WTC11 (cell line): ENCODE measurements around the gene DNAJC15. TPM values are rescaled to one million over a fixed set of nuclear protein-coding genes. Genes with fewer than 3 reads are reported as not detected.

Source experiments
- ATAC-seq: fragments of 200-7000 bp; cut with Tn5 transposase; 2 replicates; pipeline ENCODE4 v1.10.0; 2021; ENCODE audit warnings: mild to moderate bottlenecking, moderate library complexity
- CTCF ChIA-PET: fragments of 300-600 bp; sonication (Branson Sonifier 250); formaldehyde crosslinking; loops from one replicate; lab custom pipeline; 2021; ENCODE audit warnings: antibody characterized with exemption; lab: Charles Lee
- POLR2A ChIA-PET: fragments of 350-600 bp; sonication (Branson Sonifier 250); formaldehyde crosslinking; loops from one replicate; lab custom pipeline; 2021; ENCODE audit warnings: antibody characterized with exemption; lab: Charles Lee
- DNase-seq: peaks from one replicate; pipeline ENCODE4 v3.0.0; 2021; ENCODE audit warnings: low spot score
- H3K27ac Mint-ChIP-seq: 2 replicates; pipeline ENCODE4 v1.8.0; 2021; ENCODE audit warnings: mixed read lengths
- H3K27me3 Mint-ChIP-seq: 2 replicates; pipeline ENCODE4 v1.8.0; 2021; ENCODE audit warnings: low read depth, mild to moderate bottlenecking, moderate library complexity, mixed read lengths
- H3K36me3 Mint-ChIP-seq: 2 replicates; pipeline ENCODE4 v1.8.0; 2021; ENCODE audit warnings: mixed read lengths
- H3K4me1 Mint-ChIP-seq: 2 replicates; pipeline ENCODE4 v1.8.0; 2022; ENCODE audit warnings: mixed read lengths
- H3K4me3 Mint-ChIP-seq: 2 replicates; pipeline ENCODE4 v1.8.0; 2021; ENCODE audit warnings: mild to moderate bottlenecking, moderate library complexity, mixed read lengths
- H3K9me3 Mint-ChIP-seq: 2 replicates; pipeline ENCODE4 v1.8.0; 2021; ENCODE audit warnings: mixed read lengths
- ARID4B ChIP-seq: sonication (generic); formaldehyde crosslinking; IDR thresholded peaks from 2 replicates; pipeline ENCODE4 v1.8.0; 2023; ENCODE audit warnings: missing genetic modification reagents, mild to moderate bottlenecking, borderline replicate concordance
- MAX ChIP-seq: sonication (generic); formaldehyde crosslinking; IDR thresholded peaks from 2 replicates; pipeline ENCODE4 v1.8.0; 2022; ENCODE audit warnings: mild to moderate bottlenecking, missing genetic modification reagents
- MYBL2 ChIP-seq: sonication (generic); formaldehyde crosslinking; IDR thresholded peaks from 2 replicates; pipeline ENCODE4 v1.8.1; 2023; ENCODE audit warnings: mild to moderate bottlenecking, moderate library complexity, missing genetic modification reagents
- NR2C2 ChIP-seq: sonication (generic); formaldehyde crosslinking; IDR thresholded peaks from 2 replicates; pipeline ENCODE4 v1.8.0; 2022; ENCODE audit warnings: mild to moderate bottlenecking, missing genetic modification reagents
- PRDM15 ChIP-seq: sonication (generic); formaldehyde crosslinking; IDR thresholded peaks from 2 replicates; pipeline ENCODE4 v1.8.0; 2022; ENCODE audit warnings: missing genetic modification reagents
- SMAD4 ChIP-seq: sonication (generic); formaldehyde crosslinking; IDR thresholded peaks from 2 replicates; pipeline ENCODE4 v1.8.0; 2022; ENCODE audit warnings: mild to moderate bottlenecking, missing genetic modification reagents
- ZBTB43 ChIP-seq: sonication (generic); formaldehyde crosslinking; IDR thresholded peaks from 2 replicates; pipeline ENCODE4 v1.8.1; 2023; ENCODE audit warnings: mild to moderate bottlenecking, missing genetic modification reagents
- ZNF416 ChIP-seq: fragments of 250-450 bp; sonication (Bioruptor Pico); IDR thresholded peaks from 2 replicates; pipeline ENCODE4 v1.9.0; 2021; ENCODE audit warnings: mild to moderate bottlenecking, inconsistent platforms
- total RNA-seq: library from RNA; stranded (reverse); gene quantifications from 3 replicates; pipeline ENCODE4 v1.2.3, GENCODE V29; 2021
- TF ChIP-seq, protein P1 (sequence below): fragments of 250-450 bp; sonication (Bioruptor Pico); IDR thresholded peaks from 2 replicates; pipeline ENCODE4 v1.9.0; 2021; ENCODE audit warnings: mild to moderate bottlenecking
- TF ChIP-seq, protein P2 (sequence below): sonication (generic); formaldehyde crosslinking; IDR thresholded peaks from 2 replicates; pipeline ENCODE4 v1.8.1; 2023; ENCODE audit warnings: mild to moderate bottlenecking, moderate library complexity, missing genetic modification reagents
- TF ChIP-seq, protein P3 (sequence below): fragments of 250-450 bp; sonication (Bioruptor Pico); conservative IDR thresholded peaks from 2 replicates; pipeline ENCODE4 v1.9.0; 2021; ENCODE audit warnings: mild to moderate bottlenecking
- TF ChIP-seq, protein P4 (sequence below): sonication (generic); formaldehyde crosslinking; conservative IDR thresholded peaks from 2 replicates; pipeline ENCODE4 v1.8.1; 2022; ENCODE audit warnings: mild to moderate bottlenecking, missing genetic modification reagents
- TF ChIP-seq, protein P5 (sequence below): sonication (generic); formaldehyde crosslinking; IDR thresholded peaks from 2 replicates; pipeline ENCODE4 v1.8.0; 2023; ENCODE audit warnings: mild to moderate bottlenecking, missing genetic modification reagents

DNAJC15 gene
- total RNA-seq, 1 experiment from 2014 or later: 12.2 TPM

DNA sequence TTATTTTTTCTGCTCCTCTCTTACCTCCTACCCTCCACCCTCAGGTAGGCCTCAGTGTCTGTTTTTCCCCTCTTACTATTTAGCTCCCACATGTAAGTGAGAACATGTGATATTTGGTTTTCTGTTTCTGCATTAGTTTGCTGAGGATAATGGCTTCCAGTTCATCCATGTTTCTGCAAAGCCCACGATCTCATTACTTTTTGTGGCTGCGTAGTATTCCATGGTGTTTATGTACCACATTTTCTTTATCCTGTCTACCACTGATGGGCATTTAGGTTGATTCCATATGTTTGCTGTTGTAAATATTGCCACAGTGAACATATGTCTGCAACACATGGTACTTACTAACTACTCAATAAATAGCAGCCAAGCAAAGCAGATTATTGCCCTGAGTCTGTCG lies 56.8 kb downstream of the DNAJC15 start:
- CTCF ChIA-PET: no interaction called here

More for the DNA sequence above, 56.8 kb downstream of the DNAJC15 start:
- DNase-seq: no peak
- Mint-ChIP-seq H3K9me3 (peaks cover 7% of the 10 kb centered on the region), H3K4me1 (peaks cover 16% of the 10 kb centered on the region), H3K36me3 (peaks cover 15% of the 10 kb centered on the region), H3K27ac (no peak overlapping the region), H3K4me3 (no peak overlapping the region), H3K27me3 (no peaks in the 10 kb centered on the region)
- TF ChIP-seq ZNF416 (CRISPR knock-in tag) (no peak), MYBL2 (CRISPR knock-in tag) (no peak), PRDM15 (CRISPR knock-in tag) (no peak), SMAD4 (CRISPR knock-in tag) (no peak), ZBTB43 (CRISPR knock-in tag) (no peak), NR2C2 (CRISPR knock-in tag) (no peak), MAX (CRISPR knock-in tag) (no peak), ARID4B (CRISPR knock-in tag) (no peak)
- TF ChIP-seq, protein P1, sequence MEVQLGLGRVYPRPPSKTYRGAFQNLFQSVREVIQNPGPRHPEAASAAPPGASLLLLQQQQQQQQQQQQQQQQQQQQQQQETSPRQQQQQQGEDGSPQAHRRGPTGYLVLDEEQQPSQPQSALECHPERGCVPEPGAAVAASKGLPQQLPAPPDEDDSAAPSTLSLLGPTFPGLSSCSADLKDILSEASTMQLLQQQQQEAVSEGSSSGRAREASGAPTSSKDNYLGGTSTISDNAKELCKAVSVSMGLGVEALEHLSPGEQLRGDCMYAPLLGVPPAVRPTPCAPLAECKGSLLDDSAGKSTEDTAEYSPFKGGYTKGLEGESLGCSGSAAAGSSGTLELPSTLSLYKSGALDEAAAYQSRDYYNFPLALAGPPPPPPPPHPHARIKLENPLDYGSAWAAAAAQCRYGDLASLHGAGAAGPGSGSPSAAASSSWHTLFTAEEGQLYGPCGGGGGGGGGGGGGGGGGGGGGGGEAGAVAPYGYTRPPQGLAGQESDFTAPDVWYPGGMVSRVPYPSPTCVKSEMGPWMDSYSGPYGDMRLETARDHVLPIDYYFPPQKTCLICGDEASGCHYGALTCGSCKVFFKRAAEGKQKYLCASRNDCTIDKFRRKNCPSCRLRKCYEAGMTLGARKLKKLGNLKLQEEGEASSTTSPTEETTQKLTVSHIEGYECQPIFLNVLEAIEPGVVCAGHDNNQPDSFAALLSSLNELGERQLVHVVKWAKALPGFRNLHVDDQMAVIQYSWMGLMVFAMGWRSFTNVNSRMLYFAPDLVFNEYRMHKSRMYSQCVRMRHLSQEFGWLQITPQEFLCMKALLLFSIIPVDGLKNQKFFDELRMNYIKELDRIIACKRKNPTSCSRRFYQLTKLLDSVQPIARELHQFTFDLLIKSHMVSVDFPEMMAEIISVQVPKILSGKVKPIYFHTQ (CRISPR knock-in tag): no peak
- TF ChIP-seq, protein P2, sequence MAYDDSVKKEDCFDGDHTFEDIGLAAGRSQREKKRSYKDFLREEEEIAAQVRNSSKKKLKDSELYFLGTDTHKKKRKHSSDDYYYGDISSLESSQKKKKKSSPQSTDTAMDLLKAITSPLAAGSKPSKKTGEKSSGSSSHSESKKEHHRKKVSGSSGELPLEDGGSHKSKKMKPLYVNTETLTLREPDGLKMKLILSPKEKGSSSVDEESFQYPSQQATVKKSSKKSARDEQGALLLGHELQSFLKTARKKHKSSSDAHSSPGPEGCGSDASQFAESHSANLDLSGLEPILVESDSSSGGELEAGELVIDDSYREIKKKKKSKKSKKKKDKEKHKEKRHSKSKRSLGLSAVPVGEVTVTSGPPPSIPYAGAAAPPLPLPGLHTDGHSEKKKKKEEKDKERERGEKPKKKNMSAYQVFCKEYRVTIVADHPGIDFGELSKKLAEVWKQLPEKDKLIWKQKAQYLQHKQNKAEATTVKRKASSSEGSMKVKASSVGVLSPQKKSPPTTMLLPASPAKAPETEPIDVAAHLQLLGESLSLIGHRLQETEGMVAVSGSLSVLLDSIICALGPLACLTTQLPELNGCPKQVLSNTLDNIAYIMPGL (CRISPR knock-in tag): no peak
- TF ChIP-seq, protein P3, sequence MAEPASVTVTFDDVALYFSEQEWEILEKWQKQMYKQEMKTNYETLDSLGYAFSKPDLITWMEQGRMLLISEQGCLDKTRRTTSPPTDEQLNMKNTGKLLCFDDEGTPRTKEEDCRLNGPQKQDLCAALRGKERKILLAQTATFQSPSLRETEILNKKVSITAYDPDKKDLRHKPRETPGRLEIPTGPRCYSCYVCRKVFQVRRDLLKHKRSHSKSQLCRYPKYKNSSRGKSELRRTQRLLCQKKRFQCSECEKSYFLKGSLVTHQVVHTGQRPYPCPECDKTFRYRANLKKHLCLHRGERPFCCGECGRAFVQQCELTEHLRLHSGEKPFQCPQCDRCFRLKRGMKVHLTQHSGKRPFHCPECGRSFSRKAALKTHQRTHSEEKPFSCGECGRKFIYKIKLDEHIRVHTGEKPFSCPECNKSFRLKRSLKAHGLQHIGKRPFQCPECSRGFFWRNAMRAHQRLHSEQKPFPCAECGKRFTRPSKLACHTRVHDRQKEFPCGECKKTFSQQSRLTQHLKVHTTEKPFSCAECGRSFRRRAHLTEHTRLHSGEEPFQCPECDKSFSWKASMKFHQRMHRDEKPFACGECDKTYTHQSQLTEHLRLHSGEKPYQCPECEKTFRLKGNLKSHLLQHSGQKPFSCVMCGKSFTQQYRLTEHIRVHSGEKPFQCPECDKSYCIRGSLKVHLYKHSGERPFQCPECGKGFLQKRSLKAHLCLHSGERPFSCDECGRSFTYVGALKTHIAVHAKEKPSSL (CRISPR knock-in tag): no peak
- TF ChIP-seq, protein P4, sequence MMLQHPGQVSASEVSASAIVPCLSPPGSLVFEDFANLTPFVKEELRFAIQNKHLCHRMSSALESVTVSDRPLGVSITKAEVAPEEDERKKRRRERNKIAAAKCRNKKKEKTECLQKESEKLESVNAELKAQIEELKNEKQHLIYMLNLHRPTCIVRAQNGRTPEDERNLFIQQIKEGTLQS (CRISPR knock-in tag): no peak
- TF ChIP-seq, protein P5, sequence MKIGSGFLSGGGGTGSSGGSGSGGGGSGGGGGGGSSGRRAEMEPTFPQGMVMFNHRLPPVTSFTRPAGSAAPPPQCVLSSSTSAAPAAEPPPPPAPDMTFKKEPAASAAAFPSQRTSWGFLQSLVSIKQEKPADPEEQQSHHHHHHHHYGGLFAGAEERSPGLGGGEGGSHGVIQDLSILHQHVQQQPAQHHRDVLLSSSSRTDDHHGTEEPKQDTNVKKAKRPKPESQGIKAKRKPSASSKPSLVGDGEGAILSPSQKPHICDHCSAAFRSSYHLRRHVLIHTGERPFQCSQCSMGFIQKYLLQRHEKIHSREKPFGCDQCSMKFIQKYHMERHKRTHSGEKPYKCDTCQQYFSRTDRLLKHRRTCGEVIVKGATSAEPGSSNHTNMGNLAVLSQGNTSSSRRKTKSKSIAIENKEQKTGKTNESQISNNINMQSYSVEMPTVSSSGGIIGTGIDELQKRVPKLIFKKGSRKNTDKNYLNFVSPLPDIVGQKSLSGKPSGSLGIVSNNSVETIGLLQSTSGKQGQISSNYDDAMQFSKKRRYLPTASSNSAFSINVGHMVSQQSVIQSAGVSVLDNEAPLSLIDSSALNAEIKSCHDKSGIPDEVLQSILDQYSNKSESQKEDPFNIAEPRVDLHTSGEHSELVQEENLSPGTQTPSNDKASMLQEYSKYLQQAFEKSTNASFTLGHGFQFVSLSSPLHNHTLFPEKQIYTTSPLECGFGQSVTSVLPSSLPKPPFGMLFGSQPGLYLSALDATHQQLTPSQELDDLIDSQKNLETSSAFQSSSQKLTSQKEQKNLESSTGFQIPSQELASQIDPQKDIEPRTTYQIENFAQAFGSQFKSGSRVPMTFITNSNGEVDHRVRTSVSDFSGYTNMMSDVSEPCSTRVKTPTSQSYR (CRISPR knock-in tag): no peak
- ATAC-seq: no peak
- POLR2A ChIA-PET: no interaction called here
